Measurements from ENCODE around the gene P3H3.

The P3H3 gene

DNA sequence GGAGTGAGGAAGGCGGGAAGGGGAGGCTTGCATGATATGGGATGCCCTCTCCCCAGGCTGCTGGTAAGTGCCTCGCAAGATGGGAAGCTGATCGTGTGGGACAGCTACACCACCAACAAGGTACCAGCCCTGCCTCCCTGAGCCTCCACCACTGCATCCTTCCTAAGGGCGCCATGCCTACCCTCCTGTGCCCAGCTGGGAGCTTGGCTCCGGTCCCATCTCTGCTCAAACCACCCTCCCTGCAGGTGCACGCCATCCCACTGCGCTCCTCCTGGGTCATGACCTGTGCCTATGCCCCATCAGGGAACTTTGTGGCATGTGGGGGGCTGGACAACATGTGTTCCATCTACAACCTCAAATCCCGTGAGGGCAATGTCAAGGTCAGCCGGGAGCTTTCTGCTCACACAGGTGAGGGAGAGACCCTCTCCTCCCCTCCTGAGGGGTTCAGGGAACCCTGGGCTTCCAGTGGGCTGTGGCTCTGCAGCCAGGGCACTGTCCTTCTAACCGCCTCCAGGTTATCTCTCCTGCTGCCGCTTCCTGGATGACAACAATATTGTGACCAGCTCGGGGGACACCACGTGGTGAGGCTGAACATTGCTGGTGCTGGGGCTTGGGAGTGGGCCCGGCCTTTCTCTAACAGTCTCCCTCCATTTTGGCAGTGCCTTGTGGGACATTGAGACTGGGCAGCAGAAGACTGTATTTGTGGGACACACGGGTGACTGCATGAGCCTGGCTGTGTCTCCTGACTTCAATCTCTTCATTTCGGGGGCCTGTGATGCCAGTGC lies 15.1 kb downstream of the P3H3 start:
- ChIA-PET POLR2A (interaction anchor here (0.5 to 6.5 kb wide), 7 partner anchors 8 to 89 kb away, joined by 3 to 62 read pairs (median 4); partner anchors contain the start of genes CDCA3, PTMS, SPSB2 and USP5), CTCF (interaction anchor here (0.6 to 8.1 kb wide), 5 partner anchors 8 to 122 kb away, joined by 3 to 75 read pairs (median 3); partner anchors contain the start of genes CDCA3 and USP5)
- Histone ChIP-seq H3K27ac (ENCODE audit: extremely low read depth, low read depth, low read length) (no peak overlapping the region), H3K4me1 (ENCODE audit: control insufficient read depth, insufficient read depth, low read length) (no peaks in the 10 kb centered on the region), H3K9me3 (ENCODE audit: control insufficient read depth, insufficient read depth, low read depth, low read length) (no peaks in the 10 kb centered on the region), H3K36me3 (ENCODE audit: control insufficient read depth in 2 of 2, insufficient read depth in 1 of 2, low read length in 2 of 2) (peaks cover 20 to 92% of the 10 kb centered on the region in 2 experiments), H3K4me3 (ENCODE audit: low read depth, low read length) (no peak overlapping the region)
- TF ChIP-seq, protein P1, sequence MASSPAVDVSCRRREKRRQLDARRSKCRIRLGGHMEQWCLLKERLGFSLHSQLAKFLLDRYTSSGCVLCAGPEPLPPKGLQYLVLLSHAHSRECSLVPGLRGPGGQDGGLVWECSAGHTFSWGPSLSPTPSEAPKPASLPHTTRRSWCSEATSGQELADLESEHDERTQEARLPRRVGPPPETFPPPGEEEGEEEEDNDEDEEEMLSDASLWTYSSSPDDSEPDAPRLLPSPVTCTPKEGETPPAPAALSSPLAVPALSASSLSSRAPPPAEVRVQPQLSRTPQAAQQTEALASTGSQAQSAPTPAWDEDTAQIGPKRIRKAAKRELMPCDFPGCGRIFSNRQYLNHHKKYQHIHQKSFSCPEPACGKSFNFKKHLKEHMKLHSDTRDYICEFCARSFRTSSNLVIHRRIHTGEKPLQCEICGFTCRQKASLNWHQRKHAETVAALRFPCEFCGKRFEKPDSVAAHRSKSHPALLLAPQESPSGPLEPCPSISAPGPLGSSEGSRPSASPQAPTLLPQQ (tag by site-specific recombination; IDR thresholded peaks at IDR 0.05) = peak; percentile 84; the same call in 1 of the 2 replicates
- TF ChIP-seq ZFHX2 (tag by site-specific recombination; conservative IDR thresholded peaks at IDR 0.05) = no peak
- TF ChIP-seq, protein P2, sequence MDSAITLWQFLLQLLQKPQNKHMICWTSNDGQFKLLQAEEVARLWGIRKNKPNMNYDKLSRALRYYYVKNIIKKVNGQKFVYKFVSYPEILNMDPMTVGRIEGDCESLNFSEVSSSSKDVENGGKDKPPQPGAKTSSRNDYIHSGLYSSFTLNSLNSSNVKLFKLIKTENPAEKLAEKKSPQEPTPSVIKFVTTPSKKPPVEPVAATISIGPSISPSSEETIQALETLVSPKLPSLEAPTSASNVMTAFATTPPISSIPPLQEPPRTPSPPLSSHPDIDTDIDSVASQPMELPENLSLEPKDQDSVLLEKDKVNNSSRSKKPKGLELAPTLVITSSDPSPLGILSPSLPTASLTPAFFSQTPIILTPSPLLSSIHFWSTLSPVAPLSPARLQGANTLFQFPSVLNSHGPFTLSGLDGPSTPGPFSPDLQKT (IDR thresholded peaks at IDR 0.05; ENCODE audit: borderline replicate concordance, low read depth, low read length) = no peak
- TF ChIP-seq WT1 (tag by site-specific recombination; IDR thresholded peaks at IDR 0.05) = 0 out of 2 replicates have a peak, but pooled peaks have one; percentile 54
- TF ChIP-seq ZFP69B (tag by site-specific recombination; IDR thresholded peaks at IDR 0.05) = peak; percentile 66; the same call in 1 of the 2 replicates

DNA sequence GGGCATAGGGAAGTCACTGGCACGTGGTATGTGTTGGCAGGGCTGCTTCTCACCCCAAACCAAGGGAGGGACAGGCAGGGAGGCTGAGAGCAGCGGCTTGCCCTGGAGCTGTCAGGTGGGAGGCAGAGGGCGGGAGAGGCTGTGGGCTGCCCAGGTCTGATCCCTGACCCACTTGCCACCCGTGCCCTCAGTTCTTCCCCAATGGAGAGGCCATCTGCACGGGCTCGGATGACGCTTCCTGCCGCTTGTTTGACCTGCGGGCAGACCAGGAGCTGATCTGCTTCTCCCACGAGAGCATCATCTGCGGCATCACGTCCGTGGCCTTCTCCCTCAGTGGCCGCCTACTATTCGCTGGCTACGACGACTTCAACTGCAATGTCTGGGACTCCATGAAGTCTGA lies 17.2 kb downstream of the P3H3 start:
- H3K4me3 ChIP-seq (ENCODE audit: low read depth, low read length) = no peak overlapping the region
- H3K36me3 ChIP-seq (ENCODE audit: control insufficient read depth in 2 of 2, insufficient read depth in 1 of 2, low read length in 2 of 2) = peaks cover 29 to 93% of the 10 kb centered on the region in 2 experiments
- ChIA-PET POLR2A (interaction anchor here (0.5 to 5.6 kb wide), 5 partner anchors 21 to 223 kb away, joined by 3 to 16 read pairs (median 4); partner anchors contain the start of gene SPSB2), CTCF (interaction anchor here (8.1 kb wide), 1 partner anchor 12 kb away, joined by 75 read pairs; no protein-coding TSS in a partner anchor)
- no peaks in the 10 kb centered on the region for H3K9me3 ChIP-seq (ENCODE audit: control insufficient read depth, insufficient read depth, low read depth, low read length)
- H3K4me1 ChIP-seq (ENCODE audit: control insufficient read depth, insufficient read depth, low read length) = peaks cover 3% of the 10 kb centered on the region; the same call in 1 of the 2 replicates
- TF ChIP-seq EGR2 (tag by site-specific recombination; IDR thresholded peaks at IDR 0.05; ENCODE audit: low read depth) (0 out of 2 replicates have a peak, but pooled peaks have one; percentile 22), GFI1B (tag by site-specific recombination; IDR thresholded peaks at IDR 0.05) (no peak)
- no peak overlapping the region for H3K27ac ChIP-seq (ENCODE audit: extremely low read depth, low read depth, low read length)

DNA sequence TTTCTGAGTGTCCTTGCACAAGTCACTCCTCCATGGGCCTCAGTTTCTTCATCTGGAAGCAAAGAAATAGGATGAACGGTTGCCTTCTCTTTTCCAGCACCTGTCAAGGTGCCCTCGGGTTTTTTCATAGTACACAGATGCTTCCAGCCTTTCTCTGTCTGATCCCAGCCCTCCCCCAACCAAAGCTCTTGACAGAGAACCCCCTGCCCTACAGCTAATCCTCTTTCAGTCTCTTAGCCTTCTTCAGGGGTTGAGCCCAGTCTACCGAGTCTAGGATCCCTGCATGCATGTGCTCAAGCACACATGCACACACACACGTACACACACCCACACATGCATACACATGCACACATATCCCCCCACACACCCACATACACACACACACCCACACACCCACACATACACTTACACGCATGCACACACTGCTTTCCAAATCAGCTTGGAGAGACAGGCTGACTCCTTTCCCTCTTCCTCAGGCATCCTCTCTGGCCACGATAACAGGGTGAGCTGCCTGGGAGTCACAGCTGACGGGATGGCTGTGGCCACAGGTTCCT lies 18.2 kb downstream of the P3H3 start:
- POLR2A ChIA-PET = interaction anchor here (1.2 to 5.6 kb wide), 3 partner anchors 20 to 26 kb away, joined by 4 to 16 read pairs (median 6); partner anchors contain the start of gene SPSB2
- CTCF ChIA-PET = interaction anchor here (8.1 kb wide), 1 partner anchor 13 kb away, joined by 75 read pairs; no protein-coding TSS in a partner anchor
- Histone ChIP-seq H3K4me3 (ENCODE audit: low read depth, low read length) (no peak overlapping the region), H3K27ac (ENCODE audit: extremely low read depth, low read depth, low read length) (no peak overlapping the region), H3K9me3 (ENCODE audit: control insufficient read depth, insufficient read depth, low read depth, low read length) (no peaks in the 10 kb centered on the region), H3K36me3 (ENCODE audit: control insufficient read depth in 2 of 2, insufficient read depth in 1 of 2, low read length in 2 of 2) (peaks cover 29 to 90% of the 10 kb centered on the region in 2 experiments), H3K4me1 (ENCODE audit: control insufficient read depth, insufficient read depth, low read length) (peaks cover 7% of the 10 kb centered on the region)
- TF ChIP-seq, protein P3, sequence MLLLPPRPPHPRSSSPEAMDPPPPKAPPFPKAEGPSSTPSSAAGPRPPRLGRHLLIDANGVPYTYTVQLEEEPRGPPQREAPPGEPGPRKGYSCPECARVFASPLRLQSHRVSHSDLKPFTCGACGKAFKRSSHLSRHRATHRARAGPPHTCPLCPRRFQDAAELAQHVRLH (tag by site-specific recombination; IDR thresholded peaks at IDR 0.05) = no peak
- TF ChIP-seq ZNF350 (tag by site-specific recombination; IDR thresholded peaks at IDR 0.05) (no peak), ZFHX2 (tag by site-specific recombination; conservative IDR thresholded peaks at IDR 0.05) (peak; percentile 98), ZNF221 (tag by site-specific recombination; IDR thresholded peaks at IDR 0.05; ENCODE audit: borderline replicate concordance) (no peak), WT1 (tag by site-specific recombination; IDR thresholded peaks at IDR 0.05) (no peak), TRIM28 (IDR thresholded peaks at IDR 0.05; ENCODE audit: borderline replicate concordance, low read length) (no peak)
- TF ChIP-seq, protein P4, sequence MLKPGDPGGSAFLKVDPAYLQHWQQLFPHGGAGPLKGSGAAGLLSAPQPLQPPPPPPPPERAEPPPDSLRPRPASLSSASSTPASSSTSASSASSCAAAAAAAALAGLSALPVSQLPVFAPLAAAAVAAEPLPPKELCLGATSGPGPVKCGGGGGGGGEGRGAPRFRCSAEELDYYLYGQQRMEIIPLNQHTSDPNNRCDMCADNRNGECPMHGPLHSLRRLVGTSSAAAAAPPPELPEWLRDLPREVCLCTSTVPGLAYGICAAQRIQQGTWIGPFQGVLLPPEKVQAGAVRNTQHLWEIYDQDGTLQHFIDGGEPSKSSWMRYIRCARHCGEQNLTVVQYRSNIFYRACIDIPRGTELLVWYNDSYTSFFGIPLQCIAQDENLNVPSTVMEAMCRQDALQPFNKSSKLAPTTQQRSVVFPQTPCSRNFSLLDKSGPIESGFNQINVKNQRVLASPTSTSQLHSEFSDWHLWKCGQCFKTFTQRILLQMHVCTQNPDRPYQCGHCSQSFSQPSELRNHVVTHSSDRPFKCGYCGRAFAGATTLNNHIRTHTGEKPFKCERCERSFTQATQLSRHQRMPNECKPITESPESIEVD (tag by site-specific recombination; IDR thresholded peaks at IDR 0.05) = no peak
- TF ChIP-seq, protein P5, sequence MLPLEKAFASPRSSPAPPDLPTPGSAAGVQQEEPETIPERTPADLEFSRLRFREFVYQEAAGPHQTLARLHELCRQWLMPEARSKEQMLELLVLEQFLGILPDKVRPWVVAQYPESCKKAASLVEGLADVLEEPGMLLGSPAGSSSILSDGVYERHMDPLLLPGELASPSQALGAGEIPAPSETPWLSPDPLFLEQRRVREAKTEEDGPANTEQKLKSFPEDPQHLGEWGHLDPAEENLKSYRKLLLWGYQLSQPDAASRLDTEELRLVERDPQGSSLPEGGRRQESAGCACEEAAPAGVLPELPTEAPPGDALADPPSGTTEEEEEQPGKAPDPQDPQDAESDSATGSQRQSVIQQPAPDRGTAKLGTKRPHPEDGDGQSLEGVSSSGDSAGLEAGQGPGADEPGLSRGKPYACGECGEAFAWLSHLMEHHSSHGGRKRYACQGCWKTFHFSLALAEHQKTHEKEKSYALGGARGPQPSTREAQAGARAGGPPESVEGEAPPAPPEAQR (tag by site-specific recombination; IDR thresholded peaks at IDR 0.05) = no peak
- TF ChIP-seq, protein P6, sequence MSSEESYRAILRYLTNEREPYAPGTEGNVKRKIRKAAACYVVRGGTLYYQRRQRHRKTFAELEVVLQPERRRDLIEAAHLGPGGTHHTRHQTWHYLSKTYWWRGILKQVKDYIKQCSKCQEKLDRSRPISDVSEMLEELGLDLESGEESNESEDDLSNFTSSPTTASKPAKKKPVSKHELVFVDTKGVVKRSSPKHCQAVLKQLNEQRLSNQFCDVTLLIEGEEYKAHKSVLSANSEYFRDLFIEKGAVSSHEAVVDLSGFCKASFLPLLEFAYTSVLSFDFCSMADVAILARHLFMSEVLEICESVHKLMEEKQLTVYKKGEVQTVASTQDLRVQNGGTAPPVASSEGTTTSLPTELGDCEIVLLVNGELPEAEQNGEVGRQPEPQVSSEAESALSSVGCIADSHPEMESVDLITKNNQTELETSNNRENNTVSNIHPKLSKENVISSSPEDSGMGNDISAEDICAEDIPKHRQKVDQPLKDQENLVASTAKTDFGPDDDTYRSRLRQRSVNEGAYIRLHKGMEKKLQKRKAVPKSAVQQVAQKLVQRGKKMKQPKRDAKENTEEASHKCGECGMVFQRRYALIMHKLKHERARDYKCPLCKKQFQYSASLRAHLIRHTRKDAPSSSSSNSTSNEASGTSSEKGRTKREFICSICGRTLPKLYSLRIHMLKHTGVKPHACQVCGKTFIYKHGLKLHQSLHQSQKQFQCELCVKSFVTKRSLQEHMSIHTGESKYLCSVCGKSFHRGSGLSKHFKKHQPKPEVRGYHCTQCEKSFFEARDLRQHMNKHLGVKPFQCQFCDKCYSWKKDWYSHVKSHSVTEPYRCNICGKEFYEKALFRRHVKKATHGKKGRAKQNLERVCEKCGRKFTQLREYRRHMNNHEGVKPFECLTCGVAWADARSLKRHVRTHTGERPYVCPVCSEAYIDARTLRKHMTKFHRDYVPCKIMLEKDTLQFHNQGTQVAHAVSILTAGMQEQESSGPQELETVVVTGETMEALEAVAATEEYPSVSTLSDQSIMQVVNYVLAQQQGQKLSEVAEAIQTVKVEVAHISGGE (tag by site-specific recombination; conservative IDR thresholded peaks at IDR 0.05; ENCODE audit: low read depth) = no peak
- TF ChIP-seq, protein P7, sequence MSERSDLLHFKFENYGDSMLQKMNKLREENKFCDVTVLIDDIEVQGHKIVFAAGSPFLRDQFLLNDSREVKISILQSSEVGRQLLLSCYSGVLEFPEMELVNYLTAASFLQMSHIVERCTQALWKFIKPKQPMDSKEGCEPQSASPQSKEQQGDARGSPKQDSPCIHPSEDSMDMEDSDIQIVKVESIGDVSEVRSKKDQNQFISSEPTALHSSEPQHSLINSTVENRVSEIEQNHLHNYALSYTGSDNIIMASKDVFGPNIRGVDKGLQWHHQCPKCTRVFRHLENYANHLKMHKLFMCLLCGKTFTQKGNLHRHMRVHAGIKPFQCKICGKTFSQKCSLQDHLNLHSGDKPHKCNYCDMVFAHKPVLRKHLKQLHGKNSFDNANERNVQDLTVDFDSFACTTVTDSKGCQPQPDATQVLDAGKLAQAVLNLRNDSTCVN (tag by site-specific recombination; optimal IDR thresholded peaks at IDR 0.05) = no peak
